ENCODE results near the gene USP51.
"Not testable (repeated sequence)": the region's sequence is repeated elsewhere in the genome, so short reads cannot be mapped to it uniquely, and the experiment has no call there.

USP51 gene

GRCh38 chrX:55489314-55490009 lies at the start of gene USP51:
Gene USP51, minus strand, starts transcription at chrX:55489848. Its CDS starts 909 bp downstream, at chrX:55488939.
- H3K27ac Mint-ChIP-seq, result peak within 1 kb of the TSS; percentile 92
- DNase-seq (ENCODE audit: low spot score in 2 of 2) (peak in 1 of 2 donors; percentile 54), ATAC-seq (peak; percentile 66)
- peaks cover 5% of the 10 kb centered on the region for H3K4me1 Mint-ChIP-seq
- H3K9me3 Mint-ChIP-seq, result no peaks in the 10 kb centered on the region
- peak within 1 kb of the TSS; percentile 91 for H3K4me3 Mint-ChIP-seq
- H3K36me3 Mint-ChIP-seq, result peaks cover 7% of the 10 kb centered on the region

- Mint-ChIP-seq H3K4me3 (no peak overlapping the region), H3K27ac (no peak overlapping the region), H3K9me3 (no peaks in the 10 kb centered on the region), H3K36me3 (no peaks in the 10 kb centered on the region), H3K4me1 (no peaks in the 10 kb centered on the region)
- DNase-seq (ENCODE audit: low spot score in 2 of 2) (no peak), ATAC-seq (no peak)
Observed at GRCh38 chrX:55524487-55524886, 34.8 kb upstream of the USP51 start.

- no peak for ATAC-seq
- no peaks in the 10 kb centered on the region for H3K9me3 Mint-ChIP-seq
- DNase-seq (ENCODE audit: low spot score in 2 of 2), result no peak
- H3K4me1 Mint-ChIP-seq, result no peaks in the 10 kb centered on the region
- no peaks in the 10 kb centered on the region for H3K36me3 Mint-ChIP-seq
- H3K27ac Mint-ChIP-seq, result no peak overlapping the region
- no peak overlapping the region for H3K4me3 Mint-ChIP-seq
Observed at GRCh38 chrX:55523356-55523755, 33.7 kb upstream of the USP51 start.

GRCh38 chrX:55522596-55523276 lies 33.1 kb upstream of the USP51 start:
- H3K4me3 Mint-ChIP-seq, result no peak overlapping the region
- H3K4me1 Mint-ChIP-seq, result no peaks in the 10 kb centered on the region
- no peaks in the 10 kb centered on the region for H3K36me3 Mint-ChIP-seq
- no peaks in the 10 kb centered on the region for H3K9me3 Mint-ChIP-seq
- no peak for ATAC-seq
- no peak overlapping the region for H3K27ac Mint-ChIP-seq
- DNase-seq (ENCODE audit: low spot score in 2 of 2), result no peak

GRCh38 chrX:55521687-55522086 lies 32.0 kb upstream of the USP51 start:
- Mint-ChIP-seq H3K4me1 (no peaks in the 10 kb centered on the region), H3K4me3 (no peak overlapping the region), H3K36me3 (no peaks in the 10 kb centered on the region), H3K9me3 (no peaks in the 10 kb centered on the region), H3K27ac (no peak overlapping the region)
- no peak for DNase-seq (ENCODE audit: low spot score in 2 of 2)
- ATAC-seq, result no peak

GRCh38 chrX:55516794-55517481 lies 27.3 kb upstream of the USP51 start:
- H3K9me3 Mint-ChIP-seq; H3K27ac Mint-ChIP-seq; H3K4me3 Mint-ChIP-seq; ATAC-seq; H3K36me3 Mint-ChIP-seq; H3K4me1 Mint-ChIP-seq; DNase-seq (ENCODE audit: low spot score in 2 of 2): not testable (repeated sequence)

GRCh38 chrX:55513045-55513737 lies 23.5 kb upstream of the USP51 start:
- not testable (repeated sequence) for H3K4me1 Mint-ChIP-seq; H3K4me3 Mint-ChIP-seq; H3K36me3 Mint-ChIP-seq; H3K27ac Mint-ChIP-seq; H3K9me3 Mint-ChIP-seq; DNase-seq (ENCODE audit: low spot score in 2 of 2)
- ATAC-seq, result peak; percentile 13

GRCh38 chrX:55508410-55509152 lies 18.9 kb upstream of the USP51 start:
- not testable (repeated sequence) for H3K27ac Mint-ChIP-seq, H3K4me1 Mint-ChIP-seq

GRCh38 chrX:55507699-55508098 lies 18.1 kb upstream of the USP51 start:
- H3K9me3 Mint-ChIP-seq; ATAC-seq; H3K4me1 Mint-ChIP-seq; H3K4me3 Mint-ChIP-seq; H3K36me3 Mint-ChIP-seq; H3K27ac Mint-ChIP-seq; DNase-seq (ENCODE audit: low spot score in 2 of 2): not testable (repeated sequence)

More at GRCh38 chrX:55508410-55509152, 18.9 kb upstream of the USP51 start:
- not testable (repeated sequence) for H3K36me3 Mint-ChIP-seq; H3K9me3 Mint-ChIP-seq; DNase-seq (ENCODE audit: low spot score in 2 of 2); H3K4me3 Mint-ChIP-seq
- peak; percentile 46 for ATAC-seq

- H3K27ac Mint-ChIP-seq; ATAC-seq; H3K4me3 Mint-ChIP-seq; H3K36me3 Mint-ChIP-seq; H3K4me1 Mint-ChIP-seq; H3K9me3 Mint-ChIP-seq; DNase-seq (ENCODE audit: low spot score in 2 of 2): not testable (repeated sequence)
Observed at GRCh38 chrX:55507010-55507409, 17.4 kb upstream of the USP51 start.

- no peaks in the 10 kb centered on the region for H3K9me3 Mint-ChIP-seq
- no peaks in the 10 kb centered on the region for H3K4me1 Mint-ChIP-seq
- ATAC-seq, result no peak
- peaks cover 7% of the 10 kb centered on the region for H3K36me3 Mint-ChIP-seq
- no peak for DNase-seq (ENCODE audit: low spot score in 2 of 2)
- H3K27ac Mint-ChIP-seq, result no peak overlapping the region
- H3K4me3 Mint-ChIP-seq, result no peak overlapping the region
Observed at GRCh38 chrX:55490974-55491373, 1.3 kb upstream of the USP51 start.

GRCh38 chrX:55490121-55490520 lies 473 bp upstream of the USP51 start:
- Mint-ChIP-seq H3K36me3 (peaks cover 7% of the 10 kb centered on the region), H3K27ac (peak overlapping the region; percentile 92), H3K9me3 (no peaks in the 10 kb centered on the region), H3K4me3 (peak overlapping the region; percentile 91), H3K4me1 (no peaks in the 10 kb centered on the region)
- DNase-seq (ENCODE audit: low spot score in 2 of 2) (no peak), ATAC-seq (no peak)

GRCh38 chrX:55488593-55489313 lies 895 bp downstream of the USP51 start:
- Mint-ChIP-seq H3K27ac (peak overlapping the region; percentile 92), H3K9me3 (no peaks in the 10 kb centered on the region), H3K4me1 (peaks cover 5% of the 10 kb centered on the region), H3K4me3 (peak overlapping the region; percentile 91), H3K36me3 (peaks cover 7% of the 10 kb centered on the region)
- peak; percentile 80 for ATAC-seq
- peak; percentile 37 to 79 for DNase-seq (ENCODE audit: low spot score in 2 of 2)

GRCh38 chrX:55488006-55488592 lies 1.5 kb downstream of the USP51 start:
- Mint-ChIP-seq H3K27ac (peak overlapping the region; percentile 92), H3K4me1 (peaks cover 5% of the 10 kb centered on the region), H3K4me3 (peak overlapping the region; percentile 91), H3K9me3 (no peaks in the 10 kb centered on the region), H3K36me3 (peaks cover 7% of the 10 kb centered on the region)
- ATAC-seq (peak; percentile 3), DNase-seq (ENCODE audit: low spot score in 2 of 2) (no peak)
